C4-2B (cell line): ENCODE data around the gene FUT8.

Experiments
- ZFX ChIP-seq: fragments of 450-650 bp; IDR thresholded peaks from 2 replicates; pipeline ENCODE4 v1.6.1; 2017
- TF ChIP-seq, protein P1 (sequence below): fragments of 450-650 bp; conservative IDR thresholded peaks from 2 replicates; pipeline ENCODE4 v1.5.1; 2017; ENCODE audit warnings: mild to moderate bottlenecking

DNA sequence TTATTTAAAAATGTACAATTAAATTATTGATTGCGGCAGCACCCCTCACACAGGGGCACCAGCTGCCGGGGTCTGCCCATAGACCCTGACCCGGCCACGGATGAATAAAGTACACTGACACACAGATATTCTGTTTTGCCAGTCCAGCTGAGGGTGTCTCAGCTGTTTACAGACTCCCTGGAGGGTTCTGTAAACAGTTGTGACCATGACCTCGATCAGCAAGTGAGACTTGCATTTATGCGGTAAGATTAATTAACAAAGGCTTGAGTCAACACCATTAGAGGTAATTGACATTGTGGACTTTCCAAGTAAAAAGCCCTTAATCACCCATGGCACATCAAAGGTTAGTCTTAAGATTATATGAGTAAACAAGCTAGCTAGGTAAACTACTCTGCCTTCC lies 94.3 kb downstream of the FUT8 start:
- TF ChIP-seq, protein P1, sequence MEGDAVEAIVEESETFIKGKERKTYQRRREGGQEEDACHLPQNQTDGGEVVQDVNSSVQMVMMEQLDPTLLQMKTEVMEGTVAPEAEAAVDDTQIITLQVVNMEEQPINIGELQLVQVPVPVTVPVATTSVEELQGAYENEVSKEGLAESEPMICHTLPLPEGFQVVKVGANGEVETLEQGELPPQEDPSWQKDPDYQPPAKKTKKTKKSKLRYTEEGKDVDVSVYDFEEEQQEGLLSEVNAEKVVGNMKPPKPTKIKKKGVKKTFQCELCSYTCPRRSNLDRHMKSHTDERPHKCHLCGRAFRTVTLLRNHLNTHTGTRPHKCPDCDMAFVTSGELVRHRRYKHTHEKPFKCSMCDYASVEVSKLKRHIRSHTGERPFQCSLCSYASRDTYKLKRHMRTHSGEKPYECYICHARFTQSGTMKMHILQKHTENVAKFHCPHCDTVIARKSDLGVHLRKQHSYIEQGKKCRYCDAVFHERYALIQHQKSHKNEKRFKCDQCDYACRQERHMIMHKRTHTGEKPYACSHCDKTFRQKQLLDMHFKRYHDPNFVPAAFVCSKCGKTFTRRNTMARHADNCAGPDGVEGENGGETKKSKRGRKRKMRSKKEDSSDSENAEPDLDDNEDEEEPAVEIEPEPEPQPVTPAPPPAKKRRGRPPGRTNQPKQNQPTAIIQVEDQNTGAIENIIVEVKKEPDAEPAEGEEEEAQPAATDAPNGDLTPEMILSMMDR: no peak
- no peak for TF ChIP-seq ZFX
